ENCODE results near the gene GLRX. TPM values are rescaled to one million over a fixed set of nuclear protein-coding genes. Genes with fewer than 3 reads are reported as not detected.

GLRX gene
- total RNA-seq, 1 donor from 2014 or later, result 139 TPM

- H3K9me3 ChIP-seq (replicated peaks), result no peaks in the 10 kb centered on the region
- H3K27me3 ChIP-seq (ENCODE audit: low read depth), result no peaks in the 10 kb centered on the region
- peaks cover 21% of the 10 kb centered on the region for H3K4me1 ChIP-seq
- intact Hi-C loops (cut with micrococcal nuclease), result no loop called here
- peak; percentile 40 for TF ChIP-seq CTCF (IDR thresholded peaks at IDR 0.05; ENCODE audit: borderline replicate concordance)
- H3K36me3 ChIP-seq, result no peaks in the 10 kb centered on the region
- no peak overlapping the region for H3K4me3 ChIP-seq
- DNase-seq, result peak; percentile 59
- peak overlapping the region; percentile 65 for H3K27ac ChIP-seq (replicated peaks)
Observed at GRCh38 chr5:95842854-95843544, 20.5 kb upstream of the GLRX start.

- no peaks in the 10 kb centered on the region for H3K27me3 ChIP-seq (ENCODE audit: low read depth)
- H3K9me3 ChIP-seq (replicated peaks), result no peaks in the 10 kb centered on the region
- H3K36me3 ChIP-seq, result no peaks in the 10 kb centered on the region
- no peak for DNase-seq
- H3K4me1 ChIP-seq, result peaks cover 21% of the 10 kb centered on the region
- H3K27ac ChIP-seq (replicated peaks), result peak overlapping the region; percentile 65
- intact Hi-C loops (cut with micrococcal nuclease), result no loop called here
- no peak overlapping the region for H3K4me3 ChIP-seq
- no peak for TF ChIP-seq CTCF (IDR thresholded peaks at IDR 0.05; ENCODE audit: borderline replicate concordance)
Observed at GRCh38 chr5:95841914-95842812, 19.6 kb upstream of the GLRX start.

GRCh38 chr5:95840956-95841705 is 18.6 kb upstream of the GLRX start:
- H3K36me3 ChIP-seq, result no peaks in the 10 kb centered on the region
- H3K9me3 ChIP-seq (replicated peaks), result no peaks in the 10 kb centered on the region
- H3K27ac ChIP-seq (replicated peaks), result peak overlapping the region; percentile 64
- DNase-seq, result no peak
- H3K4me3 ChIP-seq, result no peak overlapping the region
- H3K27me3 ChIP-seq (ENCODE audit: low read depth), result no peaks in the 10 kb centered on the region
- H3K4me1 ChIP-seq, result peaks cover 30% of the 10 kb centered on the region
- intact Hi-C loops (cut with micrococcal nuclease), result no loop called here
- no peak for TF ChIP-seq CTCF (IDR thresholded peaks at IDR 0.05; ENCODE audit: borderline replicate concordance)

GRCh38 chr5:95839658-95840057 is 17.1 kb upstream of the GLRX start:
- DNase-seq, result no peak
- no peaks in the 10 kb centered on the region for H3K36me3 ChIP-seq
- H3K4me1 ChIP-seq, result peaks cover 44% of the 10 kb centered on the region
- intact Hi-C loops (cut with micrococcal nuclease), result no loop called here
- H3K27ac ChIP-seq (replicated peaks), result no peak overlapping the region
- H3K27me3 ChIP-seq (ENCODE audit: low read depth), result no peaks in the 10 kb centered on the region
- H3K4me3 ChIP-seq, result no peak overlapping the region
- TF ChIP-seq CTCF (IDR thresholded peaks at IDR 0.05; ENCODE audit: borderline replicate concordance), result no peak
- H3K9me3 ChIP-seq (replicated peaks), result no peaks in the 10 kb centered on the region

GRCh38 chr5:95838556-95838955 is 16.0 kb upstream of the GLRX start:
- Histone ChIP-seq H3K27ac (replicated peaks) (peak overlapping the region; percentile 95), H3K36me3 (no peaks in the 10 kb centered on the region), H3K27me3 (ENCODE audit: low read depth) (no peaks in the 10 kb centered on the region), H3K4me3 (no peak overlapping the region), H3K9me3 (replicated peaks) (no peaks in the 10 kb centered on the region), H3K4me1 (peaks cover 55% of the 10 kb centered on the region)
- DNase-seq, result no peak
- no peak for TF ChIP-seq CTCF (IDR thresholded peaks at IDR 0.05; ENCODE audit: borderline replicate concordance)
- intact Hi-C loops (cut with micrococcal nuclease), result no loop called here
